ENCODE data around the gene GON4L. TPM values are rescaled to one million over a fixed set of nuclear protein-coding genes. Genes with fewer than 3 reads are reported as not detected.
A peak's percentile ranks its signal among the peaks of the same experiment; 100 is the strongest.
"Not testable (repeated sequence)": the region's sequence is repeated elsewhere in the genome, so short reads cannot be mapped to it uniquely, and the experiment has no call there.

Gene GON4L
- total and polyA plus RNA-seq, 7 donors, result 10.6 to 29.9 (median 21.0) TPM

- no peak for TF ChIP-seq CTCF (IDR thresholded peaks at IDR 0.05)
- ATAC-seq, result peak in 1 of 4 donors; percentile 35
- H3K27ac ChIP-seq, result no peak overlapping the region
Measured at GRCh38 chr1:155713075-155713474, 143.9 kb downstream of the GON4L start.

GRCh38 chr1:155712636-155713035, 144.4 kb downstream of the GON4L start:
- peak; percentile 5 for TF ChIP-seq CTCF (IDR thresholded peaks at IDR 0.05)
- H3K9me3 ChIP-seq; DNase-seq; intact Hi-C loops (cut with DNase I); H3K4me1 ChIP-seq; H3K27ac ChIP-seq; H3K27me3 ChIP-seq (ENCODE audit: insufficient read depth in 3 of 3, low read length in 2 of 3); H3K4me3 ChIP-seq: not testable (repeated sequence)
- ATAC-seq, result peak in 2 of 4 donors; percentile 40 to 70
- WGBS, 3 donors, result 86 to 89% (median 86%) methylated on average over 3 of the region's 3 CpGs
- peaks cover 0 to 59% of the 10 kb centered on the region in 2 donors for H3K36me3 ChIP-seq (ENCODE audit: insufficient read depth in 1 of 2, low read depth in 1 of 2)

More at GRCh38 chr1:155713075-155713474, 143.9 kb downstream of the GON4L start:
- Histone ChIP-seq H3K4me1 (peaks cover 5% of the 10 kb centered on the region), H3K4me3 (no peak overlapping the region), H3K27me3 (ENCODE audit: insufficient read depth in 3 of 3, low read length in 2 of 3) (no peaks in the 10 kb centered on the region), H3K9me3 (no peaks in the 10 kb centered on the region), H3K36me3 (ENCODE audit: insufficient read depth in 1 of 2, low read depth in 1 of 2) (peaks cover 0 to 64% of the 10 kb centered on the region in 2 donors)
- no peak for DNase-seq
- intact Hi-C loops (cut with DNase I), result no loop called here
- 46 to 56% (median 53%) methylated on average over 2 of the region's 2 CpGs for WGBS, 3 donors

- H3K9me3 ChIP-seq; H3K4me1 ChIP-seq; H3K27me3 ChIP-seq (ENCODE audit: insufficient read depth in 3 of 3, low read length in 2 of 3); H3K4me3 ChIP-seq; intact Hi-C loops (cut with DNase I); DNase-seq; H3K27ac ChIP-seq: not testable (repeated sequence)
- WGBS, 3 donors, result 86 to 99% (median 95%) methylated on average over 1 to 3 of the region's 3 CpGs
- peaks cover 0 to 47% of the 10 kb centered on the region in 2 donors for H3K36me3 ChIP-seq (ENCODE audit: insufficient read depth in 1 of 2, low read depth in 1 of 2)
- ATAC-seq, result peak in 1 of 4 donors; percentile 20
Measured at GRCh38 chr1:155711457-155711856, 145.6 kb downstream of the GON4L start.

GRCh38 chr1:155709391-155709790, 147.6 kb downstream of the GON4L start:
- WGBS, 3 donors, result 97 to 99% (median 99%) methylated on average over 3 of the region's 3 CpGs
- DNase-seq (no peak), ATAC-seq (no peak)
- Histone ChIP-seq H3K27ac (no peak overlapping the region), H3K4me1 (peaks cover 5% of the 10 kb centered on the region), H3K36me3 (ENCODE audit: insufficient read depth in 1 of 2, low read depth in 1 of 2) (peaks cover 0 to 40% of the 10 kb centered on the region in 2 donors), H3K27me3 (ENCODE audit: insufficient read depth in 3 of 3, low read length in 2 of 3) (no peaks in the 10 kb centered on the region), H3K9me3 (no peaks in the 10 kb centered on the region), H3K4me3 (no peak overlapping the region)
- intact Hi-C loops (cut with DNase I), result no loop called here
- no peak for TF ChIP-seq CTCF (IDR thresholded peaks at IDR 0.05)

- H3K9me3 ChIP-seq, result no peaks in the 10 kb centered on the region
- intact Hi-C loops (cut with DNase I), result no loop called here
- TF ChIP-seq CTCF (IDR thresholded peaks at IDR 0.05), result no peak
- whole genome bisulfite sequencing, 3 donors, result 90 to 92% (median 90%) methylated on average over 5 of the region's 5 CpGs
- ATAC-seq (peak; percentile 32 to 85 (median 82)), DNase-seq (no peak)
- no peak overlapping the region for H3K27ac ChIP-seq
- H3K36me3 ChIP-seq (ENCODE audit: insufficient read depth in 1 of 2, low read depth in 1 of 2), result peaks cover 0 to 18% of the 10 kb centered on the region in 2 donors
- no peaks in the 10 kb centered on the region for H3K4me1 ChIP-seq
- no peaks in the 10 kb centered on the region for H3K27me3 ChIP-seq (ENCODE audit: insufficient read depth in 3 of 3, low read length in 2 of 3)
- no peak overlapping the region for H3K4me3 ChIP-seq
Measured at GRCh38 chr1:155706139-155706538, 150.9 kb downstream of the GON4L start.

- H3K4me3 ChIP-seq; ATAC-seq; H3K9me3 ChIP-seq; H3K36me3 ChIP-seq (ENCODE audit: insufficient read depth in 1 of 2, low read depth in 1 of 2); H3K27ac ChIP-seq; intact Hi-C loops (cut with DNase I); H3K27me3 ChIP-seq (ENCODE audit: insufficient read depth in 3 of 3, low read length in 2 of 3); DNase-seq; H3K4me1 ChIP-seq: not testable (repeated sequence)
- WGBS, 3 donors, result 95 to 98% (median 96%) methylated on average over 5 of the region's 5 CpGs
Measured at GRCh38 chr1:155704414-155704813, 152.6 kb downstream of the GON4L start.
